Measurements from ENCODE around the gene AMH. TPM values are rescaled to one million over a fixed set of nuclear protein-coding genes. Genes with fewer than 3 reads are reported as not detected.

Gene AMH
- total and polyA plus RNA-seq, 2 of the 13 experiments (the other 11 are each of a cell fraction or from before 2014, with no cell fraction given): 0.03 to 0.18 TPM

- TF ChIP-seq MXD1 (CRISPR knock-in tag; IDR thresholded peaks at IDR 0.05) (peak; percentile 75; the same call in 1 of the 2 replicates), RFX5 (IDR thresholded peaks at IDR 0.05; ENCODE audit: low read depth, low read length) (no peak), MIXL1 (CRISPR knock-in tag; IDR thresholded peaks at IDR 0.05) (peak; percentile 28; the same call in 1 of the 2 replicates), JARID2 (CRISPR knock-in tag; IDR thresholded peaks at IDR 0.05; ENCODE audit: insufficient replicate concordance) (no peak), SNAPC5 (CRISPR knock-in tag; IDR thresholded peaks at IDR 0.05; ENCODE audit: borderline replicate concordance) (no peak), GTF2F1 (IDR thresholded peaks at IDR 0.05; ENCODE audit: low read length) (peak; percentile 99), ZNF652 (CRISPR knock-in tag; IDR thresholded peaks at IDR 0.05; ENCODE audit: borderline replicate concordance, low read depth) (no peak), ZFP36L2 (CRISPR knock-in tag; IDR thresholded peaks at IDR 0.05) (no peak), TAF15 (IDR thresholded peaks at IDR 0.05; ENCODE audit: low read depth, low read length, poor library complexity, severe bottlenecking) (no peak), JUNB (CRISPR knock-in tag; IDR thresholded peaks at IDR 0.05; ENCODE audit: borderline replicate concordance) (no peak), ZNF790 (CRISPR knock-in tag; IDR thresholded peaks at IDR 0.05; ENCODE audit: borderline replicate concordance) (peak; percentile 68; the same call in 1 of the 2 replicates), HNRNPL (IDR thresholded peaks at IDR 0.05; ENCODE audit: low read depth, low read length) (no peak), MEIS2 (CRISPR knock-in tag; IDR thresholded peaks at IDR 0.05) (peak; percentile 81), AKNA (CRISPR knock-in tag; IDR thresholded peaks at IDR 0.05; ENCODE audit: borderline replicate concordance) (no peak), MNT (IDR thresholded peaks at IDR 0.05) (peak; percentile 73), POLR2A (IDR thresholded peaks at IDR 0.05; ENCODE audit: insufficient read depth in 1 of 2, low read depth in 2 of 2, low read length in 2 of 2) (peak; percentile 98), ZBTB43 (CRISPR knock-in tag; conservative IDR thresholded peaks at IDR 0.05) (0 out of 2 replicates have a peak, but pooled peaks have one; percentile 72), HOXA9 (CRISPR knock-in tag; IDR thresholded peaks at IDR 0.05; ENCODE audit: borderline replicate concordance) (no peak)
These were observed 20.4 kb downstream of the AMH start (continued) for GRCh38 chr19:2269244-2270156.

All from HepG2 (cell line).